Posterior vena cava (tissue), 2 donors: Measurements from ENCODE around the gene ANKRD40. TPM values are rescaled to one million over a fixed set of nuclear protein-coding genes. Genes with fewer than 3 reads are reported as not detected.
"Not testable (repeated sequence)": the region's sequence is repeated elsewhere in the genome, so short reads cannot be mapped to it uniquely, and the experiment has no call there.

ENCODE experiments used
- DNase-seq: peaks from one replicate; pipeline ENCODE4 v3.0.0-alpha.2; 2020; ENCODE audit warnings: low spot score
- intact Hi-C, 2 donors: fragments of 100-400 bp; cut with DNase I; formaldehyde crosslinking; loops; one replicate each; pipeline versions ENCODE4 v1.14.1 to v1.14.2; 2022 to 2023
- long read RNA-seq, 2 donors: library from polyadenylated mRNA; unstranded; transcript quantifications; one replicate each; pipeline ENCODE4 v2.0.0, GENCODE V29; 2020 to 2021
- total RNA-seq, 2 donors: library from RNA; stranded (reverse); fragmentation: NEBNext Ultra II Directional; extraction: Animal tissue kit (Norgen Biotek cat#: 25700); gene quantifications; one replicate each; pipeline ENCODE4 v1.2.1, GENCODE V29; 2021
- donor health status: DM: yes; HTN: yes; CAD: no.
- donor health status: DM: yes; HTN: yes; CAD: no.

The ANKRD40 gene, protein sequence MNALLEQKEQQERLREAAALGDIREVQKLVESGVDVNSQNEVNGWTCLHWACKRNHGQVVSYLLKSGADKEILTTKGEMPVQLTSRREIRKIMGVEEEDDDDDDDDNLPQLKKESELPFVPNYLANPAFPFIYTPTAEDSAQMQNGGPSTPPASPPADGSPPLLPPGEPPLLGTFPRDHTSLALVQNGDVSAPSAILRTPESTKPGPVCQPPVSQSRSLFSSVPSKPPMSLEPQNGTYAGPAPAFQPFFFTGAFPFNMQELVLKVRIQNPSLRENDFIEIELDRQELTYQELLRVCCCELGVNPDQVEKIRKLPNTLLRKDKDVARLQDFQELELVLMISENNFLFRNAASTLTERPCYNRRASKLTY
- 10 to 100 TPM; 57.4 to 77.3 TPM for total RNA-seq
- long read RNA-seq, donor 1, full-length matches to known transcripts: 1 of 4 reads
- long read RNA-seq, donor 1, partial matches to known transcripts: 2 of 4 reads
- long read RNA-seq, donor 1, other reads (novel, unspliced or antisense): 1 of 4 reads
- long read RNA-seq, donor 2, full-length matches to known transcripts: 3 of 15 reads
- long read RNA-seq, donor 2, partial matches to known transcripts: 1 of 15 reads
- long read RNA-seq, donor 2, other reads (novel, unspliced or antisense): 11 of 15 reads

DNA sequence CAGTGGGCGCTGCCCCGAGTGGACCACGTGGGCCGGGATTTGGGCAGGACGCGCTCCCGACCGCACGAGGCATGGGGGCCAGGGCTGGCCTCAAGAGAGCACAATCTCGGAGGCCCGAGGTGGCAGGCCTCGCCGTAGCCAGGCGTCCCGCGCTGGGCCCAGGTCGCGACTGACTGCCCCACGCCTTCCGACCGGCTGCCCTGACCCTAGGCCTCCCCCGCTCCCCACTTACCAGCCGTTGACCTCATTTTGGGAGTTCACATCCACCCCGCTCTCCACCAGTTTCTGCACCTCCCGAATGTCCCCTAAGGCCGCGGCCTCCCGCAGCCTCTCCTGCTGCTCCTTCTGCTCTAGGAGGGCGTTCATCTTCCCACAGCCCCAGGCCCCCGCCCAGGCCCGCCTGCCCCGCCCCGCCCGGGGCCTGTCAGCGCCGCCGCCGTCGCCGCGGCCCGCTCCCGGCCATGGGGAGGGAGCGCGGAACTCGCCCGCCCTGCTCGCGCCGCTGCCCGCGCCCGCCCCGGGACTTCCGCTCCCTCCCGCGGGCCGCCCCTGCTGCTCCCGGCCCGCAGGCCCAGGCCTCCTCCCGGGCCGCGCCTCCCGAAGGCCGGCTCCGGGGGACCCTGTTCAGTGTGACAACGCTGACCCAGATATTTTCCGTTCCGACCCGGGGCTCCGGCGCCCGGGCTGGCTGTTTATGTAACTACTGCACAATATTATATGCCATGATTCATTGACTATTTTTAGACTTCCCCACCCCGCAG is at the start of gene ANKRD40:
Gene ANKRD40 (minus strand): TSS at position 626 of the 761 bp plus-strand sequence. CDS start 260 bp downstream, at position 366.
- peak; percentile 95 for DNase-seq
- intact Hi-C loops: no loop called here

DNA sequence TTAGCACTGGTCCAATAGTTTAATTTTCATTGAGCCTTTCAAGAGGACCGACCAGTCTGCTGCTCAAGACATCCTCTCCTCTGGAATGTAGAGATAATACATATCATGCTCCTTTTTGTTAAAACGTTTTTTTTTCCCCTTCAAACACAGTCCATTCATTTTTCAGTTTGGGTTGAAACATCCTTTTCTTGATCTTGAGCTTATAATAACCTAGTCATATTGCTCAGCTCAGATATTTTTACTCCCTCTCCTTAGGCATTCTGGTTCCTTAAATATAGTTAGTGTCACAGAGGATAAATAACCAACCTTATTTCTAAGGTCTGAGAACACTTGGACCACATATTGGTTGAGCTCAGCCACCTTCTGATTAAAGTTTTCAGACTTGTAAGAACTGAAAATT is 46.8 kb upstream of the ANKRD40 start:
- no peak for DNase-seq
- intact Hi-C loops: no loop called here

DNA sequence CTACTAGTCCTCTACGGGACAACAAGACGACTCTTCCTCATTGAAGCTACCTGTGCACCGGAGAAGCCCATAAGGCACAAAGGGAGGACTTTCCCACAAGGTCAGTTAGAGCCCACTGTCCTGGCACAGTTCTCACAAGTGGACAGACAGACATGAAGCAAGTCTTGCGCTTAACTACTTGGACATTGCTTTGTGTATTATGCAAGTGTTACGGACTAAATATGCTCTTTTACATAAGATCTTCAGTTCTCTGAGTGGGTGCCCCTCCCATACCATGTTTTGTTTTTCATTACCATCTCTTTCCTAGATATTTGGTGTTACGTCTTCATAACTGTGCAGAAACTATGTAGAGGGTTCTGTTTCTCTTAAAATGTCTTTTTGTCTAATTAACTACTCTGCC is 41.5 kb upstream of the ANKRD40 start:
- DNase-seq: no peak
- intact Hi-C loops: no loop called here

DNA sequence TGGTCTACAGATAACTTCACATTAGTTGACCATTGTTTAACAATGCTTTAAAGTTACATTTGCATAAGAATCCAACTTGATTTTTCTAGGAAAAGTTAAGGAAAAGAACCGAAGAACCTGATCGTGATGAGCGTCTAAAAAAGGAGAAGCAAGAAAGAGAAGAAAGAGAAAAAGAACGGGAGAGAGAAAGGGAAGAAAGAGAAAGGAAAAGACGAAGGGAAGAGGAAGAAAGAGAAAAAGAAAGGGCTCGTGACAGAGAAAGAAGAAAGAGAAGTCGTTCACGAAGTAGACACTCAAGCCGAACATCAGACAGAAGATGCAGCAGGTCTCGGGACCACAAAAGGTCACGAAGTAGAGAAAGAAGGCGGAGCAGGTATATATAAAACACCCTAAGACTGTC is 37.9 kb upstream of the ANKRD40 start:
- no peak for DNase-seq
- intact Hi-C loops: no loop called here

DNA sequence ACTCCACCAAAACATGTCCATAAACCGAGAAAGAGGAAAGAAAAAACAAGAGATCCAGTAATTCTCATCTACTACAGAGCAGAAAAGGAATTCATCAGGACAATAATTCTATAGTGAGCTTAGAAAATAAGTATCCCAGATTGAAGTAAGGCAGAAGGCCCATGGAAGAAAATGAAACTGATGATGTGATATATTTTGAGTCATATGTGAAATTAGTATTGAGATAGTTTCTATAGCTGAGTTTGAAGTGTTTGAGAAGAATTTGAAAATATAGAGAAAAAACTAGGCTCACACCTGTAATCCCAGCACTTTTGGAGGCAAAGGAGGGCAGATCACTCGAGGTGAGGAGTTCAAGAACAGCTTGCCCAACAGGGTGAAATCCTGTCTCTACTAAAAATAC is 31.4 kb upstream of the ANKRD40 start:
- DNase-seq: no peak
- intact Hi-C loops: no loop called here

DNA sequence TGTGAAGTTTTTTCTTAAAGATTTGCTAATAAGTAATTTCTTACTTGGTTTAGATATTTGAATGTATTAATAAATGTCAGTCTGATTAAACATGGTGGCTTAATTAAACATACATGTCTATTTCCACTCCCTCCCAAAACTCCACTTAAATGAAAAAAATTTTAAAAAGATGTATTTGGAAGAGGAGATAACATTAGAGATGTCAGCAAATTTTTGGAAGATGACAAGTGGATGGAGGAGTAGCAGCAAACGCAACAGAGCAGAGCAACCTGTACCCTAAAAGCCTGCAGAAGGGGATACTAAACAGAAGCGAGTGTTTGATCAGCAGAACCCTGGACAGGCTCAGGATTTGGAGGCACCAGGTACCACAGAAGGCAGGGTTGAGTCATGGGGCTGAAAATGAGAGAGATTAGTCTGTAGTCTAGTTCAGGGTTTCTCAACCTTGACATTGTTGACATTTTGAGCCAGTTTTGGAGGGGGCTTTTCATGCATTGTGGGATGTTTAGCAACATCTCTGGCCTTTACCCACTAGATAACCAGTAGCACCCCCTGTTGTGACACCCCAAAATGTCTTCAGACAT is 29.5 kb upstream of the ANKRD40 start:
- DNase-seq: no peak
- intact Hi-C loops: no loop called here

DNA sequence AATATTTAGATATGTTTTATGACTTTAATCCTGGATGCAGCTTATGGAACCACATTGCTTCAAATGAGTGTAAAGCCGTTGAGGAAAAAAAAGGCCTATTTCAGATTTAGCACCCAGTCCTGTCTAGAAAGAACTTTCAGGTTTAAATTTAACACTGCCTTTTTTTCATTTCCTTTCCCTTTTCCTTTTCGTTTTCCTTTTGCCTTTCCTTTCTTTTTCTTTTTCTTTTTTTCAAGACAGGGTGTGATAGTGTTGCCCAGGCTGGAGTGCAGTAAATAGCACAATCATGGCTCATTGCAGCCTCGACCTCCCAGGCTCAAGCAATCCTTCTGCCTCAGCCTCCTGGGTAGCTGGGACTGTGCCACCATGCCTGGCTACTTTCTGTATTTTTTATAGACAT is 27.6 kb upstream of the ANKRD40 start:
- no peak for DNase-seq
- intact Hi-C loops: no loop called here

DNA sequence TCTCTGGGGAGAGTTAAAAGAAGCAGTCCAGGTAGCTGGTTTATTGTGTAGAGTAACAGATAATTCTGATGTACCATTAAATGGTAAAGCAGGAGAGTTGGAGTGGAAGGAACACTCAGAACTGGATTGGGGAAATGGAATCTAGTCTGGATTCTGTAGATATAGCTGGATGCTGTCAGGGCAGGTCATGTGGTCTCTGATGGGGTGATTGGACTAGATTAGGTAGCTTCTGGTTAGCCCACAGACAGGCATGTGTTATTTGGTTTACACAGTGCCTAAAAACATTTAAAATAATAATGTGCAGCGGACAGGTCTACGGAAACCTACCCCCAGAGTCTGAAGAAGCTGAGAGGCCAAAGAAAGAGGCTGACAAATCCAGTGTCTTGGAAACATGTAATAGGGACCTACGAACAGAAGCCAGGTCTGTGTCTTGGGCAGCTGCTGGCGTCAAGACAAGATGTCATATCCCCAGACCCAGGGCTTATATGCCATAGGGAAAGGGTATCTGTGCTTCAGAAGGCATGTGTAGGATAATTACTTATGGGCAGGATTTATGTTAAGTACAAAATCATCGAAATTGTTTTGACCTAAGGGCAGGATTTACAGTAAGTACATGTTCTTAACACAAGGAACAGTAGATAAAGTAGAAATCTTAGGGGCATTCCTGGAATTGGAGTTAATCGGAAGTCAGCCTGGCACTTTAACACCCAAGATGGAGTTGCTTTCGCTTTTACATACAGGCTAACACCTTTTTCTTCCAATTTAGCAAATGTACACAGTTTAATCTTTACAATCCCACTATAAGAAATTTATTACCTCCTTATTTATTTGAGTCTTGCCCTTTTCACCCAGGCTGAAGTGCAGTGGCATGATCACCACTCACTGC is 24.1 kb upstream of the ANKRD40 start:
- intact Hi-C loops: no loop called here
- DNase-seq: no peak

DNA sequence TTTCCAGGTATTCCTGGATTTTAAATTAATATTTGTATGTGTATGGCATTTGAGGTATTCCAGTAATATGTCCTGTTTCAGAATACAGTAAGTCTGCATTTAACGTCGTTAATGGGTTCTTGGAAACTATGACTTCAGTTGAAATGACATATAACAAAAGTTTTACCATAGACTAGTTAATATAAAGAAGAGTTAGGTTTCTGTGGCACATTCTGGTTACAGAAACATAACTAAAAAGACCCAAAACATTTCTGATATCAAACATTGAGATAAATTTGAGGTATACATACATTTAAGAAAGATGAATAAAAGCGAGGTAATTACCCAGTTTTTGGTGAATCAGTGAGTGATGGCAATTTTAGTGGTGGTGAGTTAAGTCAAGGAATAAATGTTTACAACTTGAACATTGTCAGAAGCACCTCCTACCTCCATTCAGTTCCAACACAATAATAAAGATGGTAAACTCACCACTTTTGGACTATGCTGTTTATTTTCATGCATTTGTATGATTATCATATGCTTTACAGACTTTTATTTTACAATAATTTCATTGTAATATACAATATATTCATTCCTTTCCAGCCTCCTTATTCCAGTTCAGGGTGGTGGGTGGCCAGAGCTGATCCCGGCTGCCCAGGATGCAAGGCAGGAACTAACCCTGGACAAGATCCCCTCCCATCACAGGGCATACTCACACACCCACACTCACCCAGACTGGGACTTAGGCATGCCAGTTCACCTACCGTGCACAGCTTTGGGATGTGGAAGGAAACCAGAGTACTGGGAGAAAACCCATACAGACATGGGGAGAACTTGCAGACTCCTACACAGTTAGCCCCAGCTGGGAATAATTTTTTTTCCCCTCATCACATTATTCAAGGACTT is 21.4 kb upstream of the ANKRD40 start:
- intact Hi-C loops: no loop called here
- DNase-seq: no peak

DNA sequence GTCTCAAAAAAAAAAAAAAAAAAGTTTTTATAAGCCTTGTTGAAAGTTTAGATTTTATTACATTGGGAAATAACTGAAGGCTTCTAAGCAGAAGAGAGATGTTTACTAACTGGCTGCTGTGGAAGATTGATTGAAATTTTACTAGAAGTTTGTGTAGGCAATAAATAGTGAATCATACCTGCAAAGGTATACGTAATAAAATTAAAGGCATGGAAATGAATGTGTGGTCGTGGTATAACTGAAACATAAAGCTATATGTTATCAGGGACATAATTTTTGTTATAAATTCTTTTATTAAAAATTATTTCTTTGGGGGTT is 20.4 kb upstream of the ANKRD40 start:
- intact Hi-C loops: no loop called here
- DNase-seq: no peak

DNA sequence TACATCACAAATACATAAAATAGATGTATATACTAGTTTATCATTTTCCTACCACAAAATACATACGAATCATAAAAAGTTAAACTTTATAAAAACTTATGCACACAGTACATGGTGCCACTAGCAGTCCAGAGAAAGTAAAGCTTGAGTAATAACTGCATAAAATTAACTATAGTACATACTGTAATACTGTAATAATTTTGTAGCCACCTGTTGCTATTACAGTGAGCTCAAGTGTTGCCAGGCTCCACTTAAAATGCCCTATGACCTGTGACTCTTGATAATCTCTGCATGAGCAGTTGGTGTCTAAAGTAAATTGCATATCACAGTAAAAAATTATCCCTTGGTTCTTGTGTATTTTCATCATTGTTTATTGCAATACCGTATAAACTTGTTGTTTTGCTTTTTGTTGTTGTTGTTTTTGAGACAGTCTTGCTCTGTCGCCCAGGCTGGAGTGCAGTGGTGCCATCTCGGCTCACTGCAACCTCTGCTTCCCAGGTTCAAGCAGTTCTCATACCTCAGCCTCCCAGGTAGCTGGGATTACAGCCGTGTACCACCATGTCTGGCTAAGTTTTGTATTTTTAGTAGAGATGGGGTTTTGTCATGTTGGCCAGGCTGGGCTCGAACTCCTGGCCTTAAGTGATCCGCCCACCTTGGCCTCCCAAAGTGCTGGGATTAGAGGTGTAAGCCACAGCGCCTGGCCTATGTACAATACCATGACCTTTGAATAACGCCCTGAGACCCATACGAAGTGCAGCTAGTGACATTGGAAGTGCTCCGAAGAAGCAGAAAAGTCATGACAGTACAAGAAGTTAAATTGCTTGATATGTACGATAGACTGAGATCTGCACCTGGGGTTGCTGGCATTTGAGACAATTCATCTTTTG is 18.3 kb upstream of the ANKRD40 start:
- DNase-seq: no peak
- intact Hi-C loops: loop anchor here in 1 of 2 donors (2.0 kb wide), 1 partner anchor 17 kb away; no protein-coding TSS in a partner anchor

DNA sequence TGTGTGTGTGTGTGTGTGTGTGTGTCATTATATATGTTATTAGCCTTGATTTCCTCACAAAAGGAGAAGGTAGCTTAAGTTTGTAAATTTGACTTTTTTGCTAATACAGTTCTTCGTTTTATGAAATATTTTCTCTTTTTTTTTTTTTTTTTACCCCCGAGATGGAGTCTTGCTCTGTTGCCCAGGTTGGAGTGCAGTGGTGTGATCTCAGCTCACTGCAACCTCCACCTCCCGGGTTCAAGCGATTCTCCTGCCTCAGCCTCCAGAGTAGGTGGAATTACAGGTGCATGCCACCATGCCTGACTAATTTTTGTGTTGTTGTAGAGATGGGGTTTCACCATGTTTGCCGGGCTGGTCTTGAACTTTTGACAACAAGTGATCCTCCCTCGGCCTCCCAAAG is 16.9 kb upstream of the ANKRD40 start:
- intact Hi-C loops, DNase-seq: not testable (repeated sequence)

DNA sequence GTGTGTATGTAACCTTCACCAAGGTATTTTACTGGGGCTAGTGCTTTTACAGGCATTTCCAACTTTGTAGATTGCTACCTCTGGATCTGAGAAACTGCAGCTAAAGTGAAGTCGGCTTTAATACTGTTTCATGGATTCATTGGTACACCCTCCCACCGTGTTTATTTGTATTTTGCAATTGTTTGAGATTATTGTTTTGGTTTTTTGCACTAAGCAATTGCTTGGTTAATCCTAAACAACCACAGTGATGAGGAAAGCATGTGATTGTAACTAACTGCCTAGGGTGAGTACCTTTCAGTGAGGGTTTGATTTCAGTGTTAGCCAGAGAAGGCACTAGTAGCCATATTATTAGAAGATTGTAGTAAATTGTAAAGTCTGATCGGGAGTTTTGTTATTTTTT is 15.0 kb upstream of the ANKRD40 start:
- intact Hi-C loops: no loop called here
- no peak for DNase-seq

DNA sequence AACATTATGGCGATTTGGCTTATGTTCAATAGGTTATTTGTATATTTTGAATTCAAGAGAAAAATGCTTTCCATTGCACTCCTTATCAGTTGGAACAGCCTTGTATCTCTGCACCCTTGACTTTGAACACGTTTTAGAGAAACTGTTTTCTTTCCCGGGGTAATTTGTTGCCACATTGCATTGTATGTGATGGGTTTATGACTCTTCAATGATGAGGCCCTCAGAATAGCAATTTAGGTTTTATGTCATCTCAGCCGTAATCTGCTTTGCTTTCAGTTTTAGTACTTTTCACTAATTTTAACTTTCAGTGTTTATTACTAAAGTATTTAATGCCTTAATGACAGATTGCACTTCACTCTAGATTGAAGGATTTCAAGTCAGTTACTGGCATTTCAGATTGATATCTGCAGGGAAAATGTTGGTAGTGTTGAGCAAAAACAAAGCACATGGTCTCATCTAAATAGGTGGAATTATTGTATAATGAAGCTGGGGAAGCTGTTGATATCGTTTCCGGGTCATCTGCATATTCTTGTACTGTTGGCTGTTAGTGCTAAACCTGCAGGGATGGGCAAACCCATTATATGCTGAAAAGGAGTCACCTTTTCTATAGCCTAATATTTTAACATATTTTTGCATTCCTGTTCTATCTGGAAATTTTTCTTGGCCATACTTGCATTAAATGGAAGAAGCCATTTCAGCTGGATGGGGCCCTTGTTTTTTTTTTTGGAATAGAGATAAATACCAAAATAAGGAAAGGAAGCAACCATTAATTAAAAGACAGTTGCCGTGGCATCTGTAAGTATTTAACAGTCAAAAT is 13.7 kb upstream of the ANKRD40 start:
- DNase-seq: no peak
- intact Hi-C loops: no loop called here

DNA sequence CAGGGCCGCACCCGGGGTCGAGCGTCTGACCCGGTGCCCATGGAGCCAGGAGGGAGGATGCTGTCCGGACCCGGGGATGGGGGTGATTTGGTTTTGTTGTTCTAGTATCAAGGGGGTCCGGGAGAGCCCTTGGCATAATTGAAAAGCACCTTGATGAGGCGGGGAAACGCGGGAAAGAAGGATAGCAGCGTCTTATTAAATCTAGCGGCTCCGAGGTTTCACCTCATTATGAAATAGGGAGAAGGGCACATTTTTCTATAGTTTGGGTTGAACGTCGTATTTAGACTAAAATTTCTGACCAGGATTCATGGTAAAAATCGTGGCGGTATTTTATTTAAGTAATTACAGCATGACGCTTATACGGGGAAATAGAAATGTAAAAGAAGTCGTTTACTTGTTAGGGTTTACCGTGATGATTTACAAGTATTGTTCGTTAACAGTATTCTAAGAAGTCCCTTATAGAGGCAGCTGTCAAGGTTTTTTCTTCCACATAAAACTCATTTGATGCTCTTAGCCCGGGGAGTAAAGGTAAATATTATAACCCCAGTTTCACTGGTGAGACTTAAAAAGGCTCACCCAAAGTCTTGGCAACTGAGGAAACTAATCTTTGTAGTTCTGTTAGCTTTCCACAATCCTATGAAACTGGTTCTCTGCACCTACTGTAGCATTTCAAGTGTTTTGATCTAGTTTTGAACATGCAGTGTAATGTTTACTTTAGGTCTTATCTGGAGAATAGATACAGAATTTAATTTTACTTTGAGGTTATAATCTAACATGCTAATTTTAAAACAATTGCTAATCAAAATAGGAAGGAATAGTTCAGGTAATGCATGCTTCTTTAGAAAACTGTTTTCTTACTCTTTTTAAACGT is 12.4 kb upstream of the ANKRD40 start:
- DNase-seq: no peak
- intact Hi-C loops: no loop called here
